Upper lobe of left lung (tissue), 6 donors: Measurements from ENCODE around the gene LRRC8D. TPM values are rescaled to one million over a fixed set of nuclear protein-coding genes. Genes with fewer than 3 reads are reported as not detected.

Source experiments
- ATAC-seq, 2 donors: fragments of 200-7000 bp; cut with Tn5 transposase; one replicate each; pipeline ENCODE4 v1.9.1; 2022; ENCODE audit warnings: mild to moderate bottlenecking in 2 of 2, moderate library complexity in 2 of 2; ENCODE audit not compliant: low FRiP score in 2 of 2
- DNase-seq, 2 donors: peaks; one replicate each; pipeline ENCODE4 v3.0.0-alpha.2; 2019 to 2020
- H3K27ac ChIP-seq, 4 donors: fragments of 200-600 bp; sonication (generic); one replicate each; pipeline ENCODE4 v1.5.1; 2016 to 2019
- H3K27me3 ChIP-seq, 4 donors: fragments of 200-600 bp; sonication (generic); one replicate each; pipeline ENCODE4 v1.5.1; 2017 to 2019
- H3K36me3 ChIP-seq, 4 donors: fragments of 200-600 bp; sonication (generic); one replicate each; pipeline ENCODE4 v1.5.1; 2016 to 2019
- H3K4me1 ChIP-seq, 4 donors: fragments of 200-600 bp; sonication (generic); one replicate each; pipeline ENCODE4 v1.5.1; 2018 to 2019
- H3K4me3 ChIP-seq, 4 donors: fragments of 200-600 bp; sonication (generic); one replicate each; pipeline ENCODE4 v1.5.1; 2017 to 2019; ENCODE audit warnings: mild to moderate bottlenecking in 2 of 4, moderate library complexity in 1 of 4
- H3K9me3 ChIP-seq, 4 donors: fragments of 200-600 bp; sonication (generic); one replicate each; pipeline ENCODE4 v1.5.1; 2018 to 2019
- CTCF ChIP-seq, 6 experiments: fragments of 450-650 bp in 4 of 6; fragments of 200-600 bp in 2 of 6; sonication (generic) in 2 of 6; IDR thresholded peaks; one replicate each; pipeline ENCODE4 v1.5.1; 2016 to 2019; ENCODE audit warnings: antibody characterized with exemption in 6 of 6
- EP300 ChIP-seq, 4 donors: sonication (generic); formaldehyde crosslinking; IDR thresholded peaks; one replicate each; pipeline ENCODE4 v1.5.1; 2017; ENCODE audit warnings: antibody characterized with exemption in 4 of 4, control low read depth in 2 of 4
- POLR2A ChIP-seq, 4 donors: fragments of 450-650 bp; IDR thresholded peaks; one replicate each; pipeline ENCODE4 v1.5.1; 2016 to 2017; ENCODE audit warnings: antibody characterized with exemption in 4 of 4, mild to moderate bottlenecking in 2 of 4
- POLR2AphosphoS5 ChIP-seq, 2 donors: sonication (generic); formaldehyde crosslinking; IDR thresholded peaks; one replicate each; pipeline ENCODE4 v1.5.1; 2017; ENCODE audit warnings: antibody characterized with exemption in 2 of 2
- WGBS, 2 donors: methylation state at CpG; one replicate each; pipeline ENCODE4 v1.1.5; 2017 to 2018; 5-methylcytosine and 5-hydroxymethylcytosine counted together
- total RNA-seq, 6 donors: library from RNA; depleted of rRNA in 4 of 6; stranded (reverse); fragments of >200 nt in 4 of 6; gene quantifications; one replicate each; pipeline versions ENCODE4 v1.1.0 to v1.2.1, GENCODE V29; 2016 to 2021
- donor health status: DM: no; HTN: no; CAD: no; lungs with moderate emphysema.
- donor health status: DM: no; HTN: yes; CAD: no; lungs with severe emphysema.

LRRC8D gene
- total RNA-seq, 6 donors from 2014 or later, result 3.7 to 24.0 (median 12.2) TPM

- Histone ChIP-seq H3K27me3 (no peaks in the 10 kb centered on the region), H3K27ac (peak overlapping the region; percentile 44 to 83 (median 74)), H3K9me3 (no peaks in the 10 kb centered on the region), H3K4me1 (peaks cover 10 to 14% (median 12%) of the 10 kb centered on the region in 4 donors), H3K4me3 (peak overlapping the region; percentile 46 to 84 (median 66)), H3K36me3 (no peaks in the 10 kb centered on the region)
- TF ChIP-seq EP300 (IDR thresholded peaks at IDR 0.05), result no peak
- TF ChIP-seq POLR2A (IDR thresholded peaks at IDR 0.05), result peak in 1 of 4 donors; percentile 7
- peak; percentile 84 to 90 (median 87) for TF ChIP-seq CTCF (IDR thresholded peaks at IDR 0.05)
- 1 to 18% methylated on average over 22 to 42 of the region's 63 CpGs for WGBS, 2 donors
- ATAC-seq (peak; percentile 85 to 97), DNase-seq (peak; percentile 83 to 94)
Measured at GRCh38 chr1:89843273-89844130, 22.7 kb downstream of the LRRC8D start.

- Histone ChIP-seq H3K4me1 (peaks cover 10 to 14% (median 12%) of the 10 kb centered on the region in 4 donors), H3K36me3 (no peaks in the 10 kb centered on the region), H3K27me3 (no peaks in the 10 kb centered on the region), H3K4me3 (peak overlapping the region in 3 of 4 donors; percentile 66 to 84 (median 67)), H3K9me3 (no peaks in the 10 kb centered on the region), H3K27ac (peak overlapping the region in 3 of 4 donors; percentile 73 to 83 (median 74))
- DNase-seq (no peak), ATAC-seq (no peak)
- TF ChIP-seq POLR2AphosphoS5 (IDR thresholded peaks at IDR 0.05) (no peak), CTCF (IDR thresholded peaks at IDR 0.05) (no peak), POLR2A (IDR thresholded peaks at IDR 0.05) (no peak), EP300 (IDR thresholded peaks at IDR 0.05) (no peak)
- WGBS, 2 donors, result 75 to 83% methylated on average over 7 of the region's 7 CpGs
Measured at GRCh38 chr1:89844241-89844807, 23.5 kb downstream of the LRRC8D start.

- ATAC-seq (no peak), DNase-seq (no peak)
- peaks cover 10 to 14% (median 12%) of the 10 kb centered on the region in 4 donors for H3K4me1 ChIP-seq
- H3K9me3 ChIP-seq, result no peaks in the 10 kb centered on the region
- 97 to 98% methylated on average over 5 of the region's 5 CpGs for WGBS, 2 donors
- TF ChIP-seq POLR2A (IDR thresholded peaks at IDR 0.05) (no peak), POLR2AphosphoS5 (IDR thresholded peaks at IDR 0.05) (no peak), CTCF (IDR thresholded peaks at IDR 0.05) (no peak), EP300 (IDR thresholded peaks at IDR 0.05) (no peak)
- H3K27ac ChIP-seq, result no peak overlapping the region
- H3K36me3 ChIP-seq, result no peaks in the 10 kb centered on the region
- H3K27me3 ChIP-seq, result no peaks in the 10 kb centered on the region
- H3K4me3 ChIP-seq, result no peak overlapping the region
Measured at GRCh38 chr1:89844860-89845259, 24.0 kb downstream of the LRRC8D start.

- ATAC-seq (no peak), DNase-seq (no peak)
- Histone ChIP-seq H3K27ac (no peak overlapping the region), H3K4me1 (peaks cover 10 to 14% (median 12%) of the 10 kb centered on the region in 4 donors), H3K27me3 (no peaks in the 10 kb centered on the region), H3K9me3 (no peaks in the 10 kb centered on the region), H3K4me3 (no peak overlapping the region), H3K36me3 (no peaks in the 10 kb centered on the region)
- TF ChIP-seq POLR2AphosphoS5 (IDR thresholded peaks at IDR 0.05), result no peak
- TF ChIP-seq CTCF (IDR thresholded peaks at IDR 0.05), result no peak
- no peak for TF ChIP-seq POLR2A (IDR thresholded peaks at IDR 0.05)
- TF ChIP-seq EP300 (IDR thresholded peaks at IDR 0.05), result no peak
- 71 to 75% methylated on average over 4 of the region's 4 CpGs for WGBS, 2 donors
Measured at GRCh38 chr1:89847191-89847729, 26.4 kb downstream of the LRRC8D start.
